T47D (cell line): Measurements from ENCODE around the gene TBX6.
"Not testable (repeated sequence)": the region's sequence is repeated elsewhere in the genome, so short reads cannot be mapped to it uniquely, and the experiment has no call there.

Source experiments
- DNase-seq, 2 experiments: peaks; one replicate each; pipeline versions ENCODE4 v3.0.0 to v3.0.0-alpha.2; 2011 to 2012; ENCODE audit warnings: low read depth in 1 of 2, low spot score in 1 of 2
- JUND ChIP-seq: IDR thresholded peaks from 2 replicates; pipeline ENCODE4 v1.6.1; 2012; ENCODE audit warnings: low read depth
- in situ Hi-C: cut with HindIII; loops from 2 replicates; pipeline ENCODE4 v1.10.0; 2016; ENCODE audit warnings: low sequenced_read_pairs, low pct_unique_long_range_greater_than_20kb

The TBX6 gene

GRCh38 chr16:30091474-30092372 lies at the start of gene TBX6:
Gene TBX6, minus strand, starts transcription at chr16:30091924. Its CDS starts 731 bp downstream, at chr16:30091193.
- DNase-seq: peak; percentile 91 to 93
- in situ Hi-C loops: no loop called here
- TF ChIP-seq JUND: no peak

GRCh38 chr16:30139583-30140481 lies 48.1 kb upstream of the TBX6 start:
- TF ChIP-seq JUND: no peak
- in situ Hi-C loops: no loop called here
- peak in 1 of 2 experiments; percentile 45 for DNase-seq

GRCh38 chr16:30137897-30138296 lies 46.2 kb upstream of the TBX6 start:
- no peak for TF ChIP-seq JUND
- in situ Hi-C loops: no loop called here
- no peak for DNase-seq

- in situ Hi-C loops: no loop called here
- DNase-seq: no peak
- TF ChIP-seq JUND: no peak
Measured at GRCh38 chr16:30136971-30137605, 45.4 kb upstream of the TBX6 start.

GRCh38 chr16:30132591-30132990 lies 40.9 kb upstream of the TBX6 start:
- in situ Hi-C loops: no loop called here
- no peak for TF ChIP-seq JUND
- DNase-seq: no peak

GRCh38 chr16:30131869-30132475 lies 40.2 kb upstream of the TBX6 start:
- in situ Hi-C loops: no loop called here
- DNase-seq: no peak
- TF ChIP-seq JUND: no peak

- TF ChIP-seq JUND: no peak
- no peak for DNase-seq
- in situ Hi-C loops: no loop called here
Measured at GRCh38 chr16:30127993-30128392, 36.3 kb upstream of the TBX6 start.

GRCh38 chr16:30125690-30126089 lies 34.0 kb upstream of the TBX6 start:
- in situ Hi-C loops, DNase-seq: not testable (repeated sequence)

GRCh38 chr16:30124985-30125379 lies 33.3 kb upstream of the TBX6 start:
- in situ Hi-C loops: no loop called here
- DNase-seq: no peak
- TF ChIP-seq JUND: no peak

GRCh38 chr16:30122604-30123160 lies 31.0 kb upstream of the TBX6 start:
- in situ Hi-C loops: no loop called here
- TF ChIP-seq JUND: no peak
- no peak for DNase-seq

GRCh38 chr16:30121741-30122571 lies 30.2 kb upstream of the TBX6 start:
- no peak for DNase-seq
- in situ Hi-C loops: no loop called here
- no peak for TF ChIP-seq JUND
